Nephron progenitor cell (in vitro differentiated cells): ENCODE data around the gene KIF24.
"Not testable (repeated sequence)": the region's sequence is repeated elsewhere in the genome, so short reads cannot be mapped to it uniquely, and the experiment has no call there.

Experiments used
- DNase-seq: peaks from one replicate; pipeline ENCODE4 v3.0.0; 2021
- H3K27ac Mint-ChIP-seq: 2 replicates; pipeline ENCODE4 v1.8.0; 2021; ENCODE audit warnings: mild to moderate bottlenecking, moderate library complexity, mixed read lengths
- H3K27me3 Mint-ChIP-seq: 2 replicates; pipeline ENCODE4 v1.8.0; 2021; ENCODE audit warnings: mild to moderate bottlenecking, low read depth, mixed read lengths; ENCODE audit not compliant: poor library complexity
- H3K36me3 Mint-ChIP-seq: 2 replicates; pipeline ENCODE4 v1.8.0; 2021; ENCODE audit warnings: low read depth, mixed read lengths
- H3K4me1 Mint-ChIP-seq: 2 replicates; pipeline ENCODE4 v1.8.0; 2021; ENCODE audit warnings: mixed read lengths
- H3K4me3 Mint-ChIP-seq: 2 replicates; pipeline ENCODE4 v1.8.0; 2021; ENCODE audit warnings: mild to moderate bottlenecking, moderate library complexity, mixed read lengths
- H3K9me3 Mint-ChIP-seq: 2 replicates; pipeline ENCODE4 v1.8.0; 2021; ENCODE audit warnings: mild to moderate bottlenecking, moderate library complexity, mixed read lengths
- CTCF ChIP-seq: fragments of 200-600 bp; sonication (generic); IDR thresholded peaks from 2 replicates; pipeline ENCODE4 v1.5.0; 2021; ENCODE audit warnings: antibody characterized with exemption

KIF24 gene

GRCh38 chr9:34365282-34365681 lies 36.2 kb upstream of the KIF24 start:
- H3K27ac Mint-ChIP-seq, result no peak overlapping the region
- H3K4me1 Mint-ChIP-seq, result peaks cover 26% of the 10 kb centered on the region
- H3K9me3 Mint-ChIP-seq, result peaks cover 32% of the 10 kb centered on the region
- no peak overlapping the region for H3K4me3 Mint-ChIP-seq
- peaks cover 17% of the 10 kb centered on the region for H3K27me3 Mint-ChIP-seq
- no peak for DNase-seq
- H3K36me3 Mint-ChIP-seq, result peaks cover 27% of the 10 kb centered on the region
- no peak for TF ChIP-seq CTCF

GRCh38 chr9:34363619-34364351 lies 34.7 kb upstream of the KIF24 start:
- no peak for DNase-seq
- H3K4me1 Mint-ChIP-seq, result peaks cover 20% of the 10 kb centered on the region
- TF ChIP-seq CTCF, result no peak
- peaks cover 19% of the 10 kb centered on the region for H3K36me3 Mint-ChIP-seq
- peaks cover 17% of the 10 kb centered on the region for H3K27me3 Mint-ChIP-seq
- peak overlapping the region; percentile 46 for H3K4me3 Mint-ChIP-seq
- H3K9me3 Mint-ChIP-seq, result peaks cover 21% of the 10 kb centered on the region
- H3K27ac Mint-ChIP-seq, result no peak overlapping the region

GRCh38 chr9:34362614-34363214 lies 33.6 kb upstream of the KIF24 start:
- Mint-ChIP-seq H3K27ac (no peak overlapping the region), H3K4me1 (peaks cover 20% of the 10 kb centered on the region)
- no peak for DNase-seq

GRCh38 chr9:34352957-34353356 lies 23.9 kb upstream of the KIF24 start:
- not testable (repeated sequence) for H3K4me1 Mint-ChIP-seq, H3K27me3 Mint-ChIP-seq, H3K4me3 Mint-ChIP-seq, H3K27ac Mint-ChIP-seq, DNase-seq
- H3K36me3 Mint-ChIP-seq, result peaks cover 16% of the 10 kb centered on the region
- peaks cover 30% of the 10 kb centered on the region for H3K9me3 Mint-ChIP-seq

More at GRCh38 chr9:34362614-34363214, 33.6 kb upstream of the KIF24 start:
- H3K4me3 Mint-ChIP-seq, result no peak overlapping the region
- TF ChIP-seq CTCF, result no peak
- H3K36me3 Mint-ChIP-seq, result peaks cover 13% of the 10 kb centered on the region
- peaks cover 17% of the 10 kb centered on the region for H3K27me3 Mint-ChIP-seq
- H3K9me3 Mint-ChIP-seq, result peaks cover 18% of the 10 kb centered on the region

GRCh38 chr9:34352122-34352652 lies 23.1 kb upstream of the KIF24 start:
- H3K27me3 Mint-ChIP-seq, H3K4me1 Mint-ChIP-seq, H3K4me3 Mint-ChIP-seq, H3K27ac Mint-ChIP-seq, DNase-seq: not testable (repeated sequence)
- Mint-ChIP-seq H3K9me3 (peaks cover 22% of the 10 kb centered on the region), H3K36me3 (peaks cover 16% of the 10 kb centered on the region)

GRCh38 chr9:34349324-34349723 lies 20.3 kb upstream of the KIF24 start:
- no peak for TF ChIP-seq CTCF
- DNase-seq, result no peak
- H3K9me3 Mint-ChIP-seq, result no peaks in the 10 kb centered on the region
- H3K27me3 Mint-ChIP-seq, result peaks cover 8% of the 10 kb centered on the region
- peaks cover 5% of the 10 kb centered on the region for H3K36me3 Mint-ChIP-seq
- H3K27ac Mint-ChIP-seq, result no peak overlapping the region
- H3K4me1 Mint-ChIP-seq, result no peaks in the 10 kb centered on the region
- no peak overlapping the region for H3K4me3 Mint-ChIP-seq
